Hematopoietic multipotent progenitor cell treated with erythropoietin and hydrocortisone succinate and interleukin-3 and kit ligand, for 17 days (in vitro differentiated cells): ENCODE results near the gene TPRKB.
"Not testable (repeated sequence)": the region's sequence is repeated elsewhere in the genome, so short reads cannot be mapped to it uniquely, and the experiment has no call there.

Experiments
- DNase-seq: peaks from one replicate; pipeline ENCODE4 v3.0.0-alpha.2; 2015; ENCODE audit warnings: low spot score

Gene TPRKB

DNA sequence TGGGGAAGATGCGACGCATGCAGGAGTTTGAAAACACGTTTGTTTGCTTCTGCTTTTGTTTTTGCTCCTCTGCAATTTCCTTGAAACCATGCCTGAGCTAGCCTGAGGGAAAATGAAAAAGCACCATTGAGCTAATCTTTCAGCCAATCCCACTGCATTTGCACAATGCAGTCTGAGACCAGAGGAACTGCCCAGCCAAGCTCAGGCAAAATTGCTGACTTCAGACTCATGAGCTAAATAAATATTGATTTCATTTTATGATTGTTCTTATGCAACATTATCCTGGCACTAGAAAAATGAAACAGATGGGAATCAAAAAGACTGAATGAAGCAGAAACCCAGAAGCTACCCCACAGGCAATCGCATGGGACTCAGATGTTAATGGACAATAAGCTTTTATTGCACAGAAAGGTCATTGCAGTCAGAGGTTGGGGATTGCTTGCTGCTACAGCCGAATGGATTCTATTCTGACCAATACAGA is 37.0 kb downstream of the TPRKB start:
- no peak for DNase-seq

DNA sequence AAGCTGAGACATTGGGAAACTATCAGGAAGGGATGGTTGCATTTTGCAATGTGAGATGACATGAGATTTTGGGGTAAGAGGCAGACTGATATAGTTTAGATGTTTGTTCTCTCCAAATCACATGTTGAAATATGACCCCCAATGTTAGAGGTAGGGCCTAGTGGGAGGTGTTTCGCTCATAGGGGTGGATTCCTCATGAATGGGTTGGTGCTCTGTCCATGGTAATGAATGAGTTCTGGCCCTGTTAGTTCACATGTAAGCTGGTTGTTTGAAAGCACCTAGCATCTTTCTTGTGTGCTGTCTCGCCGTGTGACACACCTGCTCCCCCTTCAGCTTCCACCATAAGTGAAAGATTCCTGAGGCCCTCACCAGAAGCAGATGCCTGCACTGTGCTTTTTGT is 37.7 kb downstream of the TPRKB start:
- DNase-seq: no peak

DNA sequence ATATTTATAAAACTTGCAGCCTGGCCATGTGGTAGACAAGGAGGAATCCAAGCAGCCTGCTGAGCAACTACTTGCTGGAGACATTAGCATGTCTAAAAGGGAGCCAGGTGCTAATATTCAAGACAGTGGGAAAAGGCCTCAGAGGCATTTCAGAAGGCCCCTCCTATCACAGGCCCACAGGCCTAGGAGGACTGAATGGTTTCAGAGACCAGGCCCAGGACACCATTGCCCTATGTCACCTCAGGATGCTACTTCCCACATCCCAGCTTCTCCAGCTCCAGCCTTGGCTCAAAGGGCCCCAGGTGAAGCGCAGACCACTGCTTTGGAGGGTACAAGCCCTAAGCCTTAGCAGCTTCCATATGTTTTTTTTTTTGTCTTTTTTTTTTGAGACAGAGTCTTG is 39.0 kb downstream of the TPRKB start:
- DNase-seq: no peak

DNA sequence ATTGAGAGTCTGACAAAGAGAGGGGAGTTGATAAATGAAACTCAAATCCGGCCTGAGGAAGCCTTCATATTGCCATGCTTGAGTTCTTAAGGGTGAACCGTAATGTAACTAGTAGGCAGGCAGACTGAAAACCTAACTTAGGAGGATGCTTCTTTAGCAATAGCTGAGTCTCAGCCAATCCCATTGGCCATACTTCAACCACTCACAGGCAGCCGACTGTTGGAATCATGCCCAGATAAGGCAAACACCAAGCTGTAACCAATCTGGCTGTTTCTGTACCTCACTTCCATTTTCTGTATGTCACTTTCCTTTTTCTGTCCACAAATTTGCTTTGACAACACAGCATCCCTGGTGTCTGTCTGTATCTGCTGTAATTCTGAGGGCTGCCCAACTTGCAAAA is 39.5 kb downstream of the TPRKB start:
- DNase-seq: no peak

DNA sequence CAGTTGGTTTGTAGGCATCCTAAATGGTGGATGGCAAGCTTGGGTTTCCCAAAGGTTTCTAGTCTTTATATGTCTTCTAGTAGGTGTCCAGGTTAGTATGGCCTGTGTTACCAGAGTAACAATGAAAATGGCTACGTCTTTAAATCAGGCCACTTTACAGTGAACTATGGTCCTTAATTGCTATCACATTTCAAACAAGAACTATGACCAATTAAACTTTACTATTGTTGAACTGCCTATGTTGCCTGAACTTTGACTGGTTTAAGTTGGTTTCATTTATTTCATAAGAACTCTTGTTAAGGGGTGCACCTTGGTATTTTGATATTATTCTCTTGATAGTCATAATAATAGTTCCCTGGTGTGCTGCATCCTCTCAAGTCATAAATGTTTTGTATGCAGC is 40.2 kb downstream of the TPRKB start:
- DNase-seq: not testable (repeated sequence)

DNA sequence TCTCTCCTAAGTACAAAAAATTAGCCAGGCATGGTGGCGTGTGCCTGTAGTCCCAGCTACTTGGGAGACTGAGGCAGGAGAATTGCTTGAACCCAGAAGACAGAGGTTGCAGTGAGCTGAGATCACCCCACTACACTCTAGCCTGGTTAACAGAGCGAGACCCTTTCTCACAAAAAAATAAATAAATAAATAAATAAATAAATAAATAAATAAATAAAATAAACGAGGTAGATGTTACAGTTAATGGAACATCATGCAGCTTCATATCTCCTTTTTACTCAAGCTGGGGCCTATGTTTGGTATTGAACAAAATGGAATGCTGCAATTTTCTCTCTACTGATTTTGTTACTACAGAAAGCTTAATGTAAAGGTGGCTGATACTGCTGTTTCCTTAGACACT is 40.6 kb downstream of the TPRKB start:
- DNase-seq: not testable (repeated sequence)

DNA sequence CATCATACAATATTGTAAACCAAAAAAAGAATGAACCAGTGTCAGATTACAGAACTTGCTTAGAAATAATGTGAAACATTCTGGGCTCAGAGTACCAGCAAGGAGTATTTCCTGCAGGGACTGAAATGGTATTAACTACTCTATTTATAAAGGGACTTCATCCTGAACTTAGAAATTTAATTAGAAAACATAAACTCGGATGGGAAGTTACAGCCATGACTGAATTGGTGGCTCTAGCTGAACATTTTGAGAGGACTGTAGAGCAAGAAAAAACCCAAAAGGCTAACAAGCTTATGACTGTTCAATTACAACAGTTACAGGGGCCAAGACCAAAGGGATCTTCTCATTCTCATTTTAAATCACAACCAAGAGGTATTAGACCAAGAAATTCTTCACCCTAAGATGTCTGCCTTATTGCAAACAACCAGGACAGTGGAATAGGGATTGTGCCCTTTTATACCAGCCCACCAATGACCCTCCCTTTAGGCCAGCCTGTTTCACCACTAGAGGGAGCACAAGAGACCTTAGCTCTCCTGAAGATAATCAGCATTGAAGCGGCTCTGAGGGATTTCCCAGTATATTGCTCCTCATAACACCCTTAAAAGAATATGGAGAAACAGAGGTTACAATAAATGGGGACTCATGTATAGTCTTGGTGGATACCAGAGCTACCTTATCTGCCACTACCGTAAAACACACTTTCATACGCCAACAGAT is 46.6 kb downstream of the TPRKB start:
- peak; percentile 32 for DNase-seq

DNA sequence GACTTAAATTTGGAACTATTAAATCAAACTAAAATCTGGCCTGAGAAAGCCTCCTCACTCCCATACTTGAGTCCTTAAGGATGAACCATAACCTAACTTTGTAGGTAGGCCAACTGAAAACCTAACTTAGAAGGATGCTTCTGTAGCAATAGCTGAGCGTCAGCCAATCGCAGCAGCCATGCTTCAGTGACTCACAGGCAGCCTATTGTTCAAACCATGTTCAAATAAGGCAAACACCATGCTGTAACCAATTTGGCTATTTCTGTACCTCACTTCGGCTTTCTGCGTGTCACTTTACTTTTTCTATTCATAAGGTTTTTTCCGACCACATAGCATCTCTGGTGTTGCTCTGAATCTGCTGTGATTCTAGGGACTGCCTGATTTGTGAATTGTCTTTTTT is 48.7 kb downstream of the TPRKB start:
- not testable (repeated sequence) for DNase-seq

DNA sequence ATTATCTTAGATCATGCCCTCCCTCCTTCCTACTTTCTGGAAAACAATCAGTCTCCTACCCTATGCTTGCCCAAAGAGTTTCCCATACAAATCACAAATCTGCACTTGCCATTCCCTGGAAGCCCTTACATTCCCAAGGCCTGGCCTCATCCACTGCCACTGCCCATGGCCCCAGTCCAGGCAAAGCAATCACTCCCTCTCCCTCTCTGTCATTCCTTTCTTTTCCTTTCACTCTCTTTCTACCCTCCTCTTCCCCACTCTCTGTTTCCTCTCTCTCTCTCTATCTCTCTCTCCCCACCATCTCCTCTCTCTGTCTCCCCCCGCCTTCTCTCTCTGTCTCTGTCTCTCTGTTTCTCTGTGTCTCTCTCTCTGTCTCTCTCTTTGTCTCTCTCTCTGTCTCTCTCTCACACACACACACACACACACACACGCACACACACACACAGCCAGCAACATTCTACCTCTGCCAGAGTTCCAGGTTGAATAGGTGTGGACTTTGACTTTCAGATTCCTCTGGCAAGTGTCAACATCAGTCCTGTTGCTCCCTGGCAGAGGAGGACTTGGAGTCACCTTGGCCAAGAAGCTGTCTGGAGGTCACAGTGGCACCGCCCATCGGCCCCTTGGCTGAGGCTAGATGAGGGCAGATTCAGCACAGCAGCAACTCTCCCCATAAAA is 51.2 kb downstream of the TPRKB start:
- no peak for DNase-seq

DNA sequence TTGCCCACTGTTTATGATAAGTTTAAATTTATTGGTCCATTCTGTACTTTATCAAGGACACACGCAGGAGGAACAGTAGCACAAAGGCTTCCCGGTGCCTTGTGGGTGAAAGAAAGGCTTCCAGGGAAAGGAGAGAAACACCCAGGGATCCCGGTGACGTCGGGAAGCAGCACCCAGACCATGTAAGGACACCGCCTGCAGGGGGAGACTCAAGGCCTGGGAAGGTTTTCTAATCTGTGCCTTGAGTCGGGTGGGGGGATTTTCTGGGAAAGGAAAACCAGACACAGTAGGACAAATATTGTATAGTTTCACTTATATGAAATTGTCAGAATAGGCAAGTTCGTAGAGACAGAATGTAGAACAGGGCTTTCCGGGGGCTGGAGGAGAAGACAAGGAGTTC is 52.2 kb downstream of the TPRKB start:
- DNase-seq: not testable (repeated sequence)

DNA sequence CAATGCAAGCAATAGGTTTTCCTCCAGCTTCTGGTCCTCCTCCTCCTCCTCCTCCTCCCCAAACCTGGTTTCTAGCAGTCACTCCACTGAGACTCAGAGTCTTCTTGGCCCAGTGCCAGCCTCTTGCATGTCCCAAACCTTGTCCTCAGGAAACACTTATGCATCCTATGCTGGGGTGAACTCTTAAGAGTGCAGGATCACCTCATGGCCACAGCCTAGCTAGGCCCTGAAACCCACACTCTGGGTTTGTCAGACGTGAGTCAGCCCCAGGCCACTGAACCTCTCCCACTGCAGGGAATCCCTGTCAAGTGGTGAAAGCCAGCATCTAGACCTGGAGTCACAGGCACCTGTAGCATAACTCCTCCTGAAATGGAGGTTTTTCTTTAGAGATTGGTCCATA is 52.8 kb downstream of the TPRKB start:
- DNase-seq: not testable (repeated sequence)

DNA sequence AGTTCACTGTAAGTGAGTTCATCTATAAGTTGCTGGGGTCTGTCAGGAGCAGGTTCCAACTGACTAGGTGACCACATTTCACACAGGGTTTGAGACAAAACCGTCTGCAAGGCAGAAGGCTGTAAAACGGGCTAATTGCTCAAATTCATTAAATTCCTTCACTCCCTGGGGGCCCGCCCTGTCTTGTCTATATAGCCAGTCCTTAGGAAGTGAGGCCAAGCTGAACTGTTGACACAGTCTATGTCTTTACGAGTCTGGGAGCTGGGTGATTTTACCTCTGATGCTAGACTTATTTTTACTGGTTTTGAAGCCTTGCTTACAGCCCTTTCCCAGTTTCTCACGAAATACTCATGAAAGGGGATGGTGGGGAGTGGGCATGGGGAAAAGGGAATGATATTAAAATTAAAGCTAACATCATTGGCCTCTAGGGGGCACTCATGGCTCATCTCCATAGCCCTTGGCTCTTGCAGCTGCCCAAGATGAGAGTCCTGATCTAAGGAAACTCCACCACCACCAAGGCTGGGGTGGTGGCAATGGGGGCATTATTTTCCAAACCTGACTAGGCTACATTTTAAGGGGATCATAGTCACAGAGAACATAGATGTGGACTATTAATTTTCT is 57.1 kb downstream of the TPRKB start:
- peak; percentile 37 for DNase-seq
